ENCODE data around the gene OCRL. TPM values are rescaled to one million over a fixed set of nuclear protein-coding genes. Genes with fewer than 3 reads are reported as not detected.

OCRL gene
- total RNA-seq, 1 donor from 2014 or later: 14.8 TPM

GRCh38 chrX:129637217-129638109, 97.4 kb downstream of the OCRL start:
- peak; percentile 27 for DNase-seq

GRCh38 chrX:129638917-129639316, 98.9 kb downstream of the OCRL start:
- DNase-seq: no peak

- DNase-seq: no peak
These were observed 100.7 kb downstream of the OCRL start for GRCh38 chrX:129640737-129641136.

GRCh38 chrX:129641469-129641868, 101.4 kb downstream of the OCRL start:
- no peak for DNase-seq

- DNase-seq: no peak
These were observed 101.9 kb downstream of the OCRL start for GRCh38 chrX:129641941-129642340.

Small RNA genes lying within 50 kb of the gene (small RNA-seq; reads per million reads assigned to genes)
- not detected for gene RF01169 (ENCODE audit: low replicate concordance)

Other genes with a start within 250 kb of the OCRL start
- 55.2 TPM for gene SMARCA1, start 16.8 kb upstream of the OCRL start, total RNA-seq
- 2.4 TPM for gene APLN, start 114.7 kb downstream of the OCRL start, total RNA-seq
- gene XPNPEP2, start 198.7 kb downstream of the OCRL start, total RNA-seq: 4.1 TPM
- 3.0 TPM for gene SASH3, start 239.7 kb downstream of the OCRL start, total RNA-seq

All from skin of body (tissue), 3 donors.